Upper lobe of left lung (tissue), 6 donors: ENCODE results near the gene NUDT6. TPM values are rescaled to one million over a fixed set of nuclear protein-coding genes. Genes with fewer than 3 reads are reported as not detected.
"Not testable (repeated sequence)": the region's sequence is repeated elsewhere in the genome, so short reads cannot be mapped to it uniquely, and the experiment has no call there.

ENCODE experiments used
- ATAC-seq, 2 donors: fragments of 200-7000 bp; cut with Tn5 transposase; one replicate each; pipeline ENCODE4 v1.9.1; 2022; ENCODE audit warnings: mild to moderate bottlenecking in 2 of 2, moderate library complexity in 2 of 2; ENCODE audit not compliant: low FRiP score in 2 of 2
- DNase-seq, 2 donors: peaks; one replicate each; pipeline ENCODE4 v3.0.0-alpha.2; 2019 to 2020
- H3K27ac ChIP-seq, 4 donors: fragments of 200-600 bp; sonication (generic); one replicate each; pipeline ENCODE4 v1.5.1; 2016 to 2019
- H3K27me3 ChIP-seq, 4 donors: fragments of 200-600 bp; sonication (generic); one replicate each; pipeline ENCODE4 v1.5.1; 2017 to 2019
- H3K36me3 ChIP-seq, 4 donors: fragments of 200-600 bp; sonication (generic); one replicate each; pipeline ENCODE4 v1.5.1; 2016 to 2019
- H3K4me1 ChIP-seq, 4 donors: fragments of 200-600 bp; sonication (generic); one replicate each; pipeline ENCODE4 v1.5.1; 2018 to 2019
- H3K4me3 ChIP-seq, 4 donors: fragments of 200-600 bp; sonication (generic); one replicate each; pipeline ENCODE4 v1.5.1; 2017 to 2019; ENCODE audit warnings: mild to moderate bottlenecking in 2 of 4, moderate library complexity in 1 of 4
- H3K9me3 ChIP-seq, 4 donors: fragments of 200-600 bp; sonication (generic); one replicate each; pipeline ENCODE4 v1.5.1; 2018 to 2019
- EP300 ChIP-seq, 4 donors: sonication (generic); formaldehyde crosslinking; IDR thresholded peaks; one replicate each; pipeline ENCODE4 v1.5.1; 2017; ENCODE audit warnings: antibody characterized with exemption in 4 of 4, control low read depth in 2 of 4
- POLR2A ChIP-seq, 4 donors: fragments of 450-650 bp; IDR thresholded peaks; one replicate each; pipeline ENCODE4 v1.5.1; 2016 to 2017; ENCODE audit warnings: antibody characterized with exemption in 4 of 4, mild to moderate bottlenecking in 2 of 4
- POLR2AphosphoS5 ChIP-seq, 2 donors: sonication (generic); formaldehyde crosslinking; IDR thresholded peaks; one replicate each; pipeline ENCODE4 v1.5.1; 2017; ENCODE audit warnings: antibody characterized with exemption in 2 of 2
- WGBS, 2 donors: methylation state at CpG; one replicate each; pipeline ENCODE4 v1.1.5; 2017 to 2018; 5-methylcytosine and 5-hydroxymethylcytosine counted together
- total RNA-seq, 6 donors: library from RNA; depleted of rRNA in 4 of 6; stranded (reverse); fragments of >200 nt in 4 of 6; gene quantifications; one replicate each; pipeline versions ENCODE4 v1.1.0 to v1.2.1, GENCODE V29; 2016 to 2021
- TF ChIP-seq, protein P1 (sequence below), 6 experiments: fragments of 450-650 bp in 4 of 6; fragments of 200-600 bp in 2 of 6; sonication (generic) in 2 of 6; IDR thresholded peaks; one replicate each; pipeline ENCODE4 v1.5.1; 2016 to 2019; ENCODE audit warnings: antibody characterized with exemption in 6 of 6
- donor health status: DM: no; HTN: no; CAD: no; lungs with moderate emphysema.
- donor health status: DM: no; HTN: yes; CAD: no; lungs with severe emphysema.

Gene NUDT6
- total RNA-seq, 6 donors from 2014 or later: 3.1 to 10.3 (median 6.3) TPM

- H3K36me3 ChIP-seq: no peaks in the 10 kb centered on the region
- no peak overlapping the region for H3K27ac ChIP-seq
- H3K27me3 ChIP-seq: no peaks in the 10 kb centered on the region
- H3K4me3 ChIP-seq: no peak overlapping the region
- WGBS, 2 donors: 64 to 83% methylated on average over 3 of the region's 3 CpGs
- DNase-seq (no peak), ATAC-seq (no peak)
- no peak for TF ChIP-seq EP300 (IDR thresholded peaks at IDR 0.05)
- TF ChIP-seq, protein P1, sequence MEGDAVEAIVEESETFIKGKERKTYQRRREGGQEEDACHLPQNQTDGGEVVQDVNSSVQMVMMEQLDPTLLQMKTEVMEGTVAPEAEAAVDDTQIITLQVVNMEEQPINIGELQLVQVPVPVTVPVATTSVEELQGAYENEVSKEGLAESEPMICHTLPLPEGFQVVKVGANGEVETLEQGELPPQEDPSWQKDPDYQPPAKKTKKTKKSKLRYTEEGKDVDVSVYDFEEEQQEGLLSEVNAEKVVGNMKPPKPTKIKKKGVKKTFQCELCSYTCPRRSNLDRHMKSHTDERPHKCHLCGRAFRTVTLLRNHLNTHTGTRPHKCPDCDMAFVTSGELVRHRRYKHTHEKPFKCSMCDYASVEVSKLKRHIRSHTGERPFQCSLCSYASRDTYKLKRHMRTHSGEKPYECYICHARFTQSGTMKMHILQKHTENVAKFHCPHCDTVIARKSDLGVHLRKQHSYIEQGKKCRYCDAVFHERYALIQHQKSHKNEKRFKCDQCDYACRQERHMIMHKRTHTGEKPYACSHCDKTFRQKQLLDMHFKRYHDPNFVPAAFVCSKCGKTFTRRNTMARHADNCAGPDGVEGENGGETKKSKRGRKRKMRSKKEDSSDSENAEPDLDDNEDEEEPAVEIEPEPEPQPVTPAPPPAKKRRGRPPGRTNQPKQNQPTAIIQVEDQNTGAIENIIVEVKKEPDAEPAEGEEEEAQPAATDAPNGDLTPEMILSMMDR (IDR thresholded peaks at IDR 0.05): no peak
- TF ChIP-seq POLR2AphosphoS5 (IDR thresholded peaks at IDR 0.05): no peak
- TF ChIP-seq POLR2A (IDR thresholded peaks at IDR 0.05): no peak
- H3K4me1 ChIP-seq: peaks cover 0 to 7% (median 1%) of the 10 kb centered on the region in 4 donors
- no peaks in the 10 kb centered on the region for H3K9me3 ChIP-seq
Measured at GRCh38 chr4:122845760-122846159, 76.6 kb downstream of the NUDT6 start.

GRCh38 chr4:122845066-122845465 is 77.3 kb downstream of the NUDT6 start:
- no peak overlapping the region for H3K27ac ChIP-seq
- TF ChIP-seq, protein P1 (IDR thresholded peaks at IDR 0.05): no peak
- no peak for TF ChIP-seq EP300 (IDR thresholded peaks at IDR 0.05)
- no peak for TF ChIP-seq POLR2A (IDR thresholded peaks at IDR 0.05)
- TF ChIP-seq POLR2AphosphoS5 (IDR thresholded peaks at IDR 0.05): no peak
- no peak overlapping the region for H3K4me3 ChIP-seq
- H3K9me3 ChIP-seq: no peaks in the 10 kb centered on the region
- ATAC-seq (no peak), DNase-seq (no peak)
- peaks cover 0 to 7% (median 1%) of the 10 kb centered on the region in 4 donors for H3K4me1 ChIP-seq
- no peaks in the 10 kb centered on the region for H3K36me3 ChIP-seq
- 88 to 91% methylated on average over 3 of the region's 3 CpGs for WGBS, 2 donors
- H3K27me3 ChIP-seq: no peaks in the 10 kb centered on the region

DNA sequence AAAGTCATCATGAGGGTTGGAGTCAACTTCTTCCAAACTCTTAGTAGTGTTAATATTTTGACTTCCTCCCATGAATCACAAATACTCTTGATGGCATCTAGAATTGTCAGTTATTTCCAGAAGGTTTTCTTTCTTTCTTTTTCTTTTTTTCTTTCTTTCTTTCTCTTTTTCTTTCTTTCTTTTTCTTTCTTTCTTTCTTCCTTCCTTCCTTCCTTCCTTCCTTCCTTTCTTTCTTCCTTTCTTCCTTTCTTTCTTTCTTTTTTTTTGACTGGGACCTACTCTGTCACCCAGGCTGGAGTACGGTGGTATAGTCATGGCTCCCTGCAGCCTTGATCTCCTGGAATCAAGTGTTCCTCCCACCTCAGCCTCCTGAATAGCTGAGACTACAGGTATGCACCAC is 78.0 kb downstream of the NUDT6 start:
- H3K36me3 ChIP-seq, H3K27me3 ChIP-seq, H3K4me1 ChIP-seq, H3K4me3 ChIP-seq, DNase-seq, ATAC-seq, H3K9me3 ChIP-seq, H3K27ac ChIP-seq: not testable (repeated sequence)
- 91 to 96% methylated on average over 1 of the region's 1 CpG for WGBS, 2 donors

GRCh38 chr4:122842984-122843531 is 79.3 kb downstream of the NUDT6 start:
- no peak for TF ChIP-seq EP300 (IDR thresholded peaks at IDR 0.05)
- TF ChIP-seq, protein P1 (IDR thresholded peaks at IDR 0.05): no peak
- no peak for TF ChIP-seq POLR2A (IDR thresholded peaks at IDR 0.05)
- TF ChIP-seq POLR2AphosphoS5 (IDR thresholded peaks at IDR 0.05): no peak
- 80 to 86% methylated on average over 4 of the region's 4 CpGs for WGBS, 2 donors
- H3K27ac ChIP-seq: no peak overlapping the region
- DNase-seq (no peak), ATAC-seq (peak in 1 of 2 donors; percentile 47)
- peaks cover 0 to 7% (median 1%) of the 10 kb centered on the region in 4 donors for H3K4me1 ChIP-seq
- H3K36me3 ChIP-seq: no peaks in the 10 kb centered on the region
- no peaks in the 10 kb centered on the region for H3K9me3 ChIP-seq
- H3K27me3 ChIP-seq: no peaks in the 10 kb centered on the region
- no peak overlapping the region for H3K4me3 ChIP-seq

Other genes starting within 250 kb of the NUDT6 start
- 1 to 10 TPM; 2.7 to 8.5 (median 3.2) TPM for gene BBS12, start 189.9 kb downstream of the NUDT6 start, total RNA-seq
- 10 to 100 TPM in 2 of 6 donors, 1 to 10 TPM in 4; 1.2 to 15.7 (median 6.5) TPM for gene FGF2, start 95.8 kb downstream of the NUDT6 start, total RNA-seq